Sigmoid colon (tissue), 3 donors: ENCODE results near the gene C2CD4C.

Experiments used
- POLR2A ChIP-seq, 2 donors: fragments of 450-650 bp; IDR thresholded peaks; one replicate each; pipeline ENCODE4 v1.6.1; 2016; ENCODE audit warnings: antibody characterized with exemption in 2 of 2, mild to moderate bottlenecking in 2 of 2, moderate library complexity in 2 of 2
- TF ChIP-seq, protein P1 (sequence below), 4 experiments: fragments of 450-650 bp in 3 of 4; fragments of 200-600 bp in 1 of 4; IDR thresholded peaks; one replicate each; pipeline ENCODE4 v1.5.1; 2016 to 2019; ENCODE audit warnings: antibody characterized with exemption in 4 of 4, mild to moderate bottlenecking in 3 of 4, moderate library complexity in 2 of 4

DNA sequence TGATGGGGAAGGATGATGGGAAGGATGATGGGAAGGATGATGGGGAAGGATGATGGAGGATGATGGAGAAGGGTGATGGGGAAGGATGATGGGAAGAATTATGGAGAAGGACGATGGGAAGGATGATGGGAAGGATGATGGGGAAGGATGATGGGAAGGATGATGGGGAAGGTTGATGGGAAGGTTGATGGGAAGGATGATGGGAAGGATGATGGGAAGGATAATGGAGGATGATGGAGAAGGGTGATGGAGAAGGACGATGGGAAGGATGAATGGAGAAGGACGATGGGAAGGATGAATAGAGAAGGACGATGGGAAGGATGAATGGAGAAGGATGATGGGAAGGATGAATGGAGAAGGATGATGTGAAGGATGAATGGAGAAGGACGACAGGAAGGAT lies 13.5 kb downstream of the C2CD4C start:
- TF ChIP-seq POLR2A (IDR thresholded peaks at IDR 0.05) = no peak
- TF ChIP-seq, protein P1, sequence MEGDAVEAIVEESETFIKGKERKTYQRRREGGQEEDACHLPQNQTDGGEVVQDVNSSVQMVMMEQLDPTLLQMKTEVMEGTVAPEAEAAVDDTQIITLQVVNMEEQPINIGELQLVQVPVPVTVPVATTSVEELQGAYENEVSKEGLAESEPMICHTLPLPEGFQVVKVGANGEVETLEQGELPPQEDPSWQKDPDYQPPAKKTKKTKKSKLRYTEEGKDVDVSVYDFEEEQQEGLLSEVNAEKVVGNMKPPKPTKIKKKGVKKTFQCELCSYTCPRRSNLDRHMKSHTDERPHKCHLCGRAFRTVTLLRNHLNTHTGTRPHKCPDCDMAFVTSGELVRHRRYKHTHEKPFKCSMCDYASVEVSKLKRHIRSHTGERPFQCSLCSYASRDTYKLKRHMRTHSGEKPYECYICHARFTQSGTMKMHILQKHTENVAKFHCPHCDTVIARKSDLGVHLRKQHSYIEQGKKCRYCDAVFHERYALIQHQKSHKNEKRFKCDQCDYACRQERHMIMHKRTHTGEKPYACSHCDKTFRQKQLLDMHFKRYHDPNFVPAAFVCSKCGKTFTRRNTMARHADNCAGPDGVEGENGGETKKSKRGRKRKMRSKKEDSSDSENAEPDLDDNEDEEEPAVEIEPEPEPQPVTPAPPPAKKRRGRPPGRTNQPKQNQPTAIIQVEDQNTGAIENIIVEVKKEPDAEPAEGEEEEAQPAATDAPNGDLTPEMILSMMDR (IDR thresholded peaks at IDR 0.05) = no peak
